ENCODE data around the gene FLNB. TPM values are rescaled to one million over a fixed set of nuclear protein-coding genes. Genes with fewer than 3 reads are reported as not detected.
A peak's percentile ranks its signal among the peaks of the same experiment; 100 is the strongest.

The FLNB gene
- total and polyA plus RNA-seq, 2 experiments from 2014 or later: 69.4 to 172 TPM

DNA sequence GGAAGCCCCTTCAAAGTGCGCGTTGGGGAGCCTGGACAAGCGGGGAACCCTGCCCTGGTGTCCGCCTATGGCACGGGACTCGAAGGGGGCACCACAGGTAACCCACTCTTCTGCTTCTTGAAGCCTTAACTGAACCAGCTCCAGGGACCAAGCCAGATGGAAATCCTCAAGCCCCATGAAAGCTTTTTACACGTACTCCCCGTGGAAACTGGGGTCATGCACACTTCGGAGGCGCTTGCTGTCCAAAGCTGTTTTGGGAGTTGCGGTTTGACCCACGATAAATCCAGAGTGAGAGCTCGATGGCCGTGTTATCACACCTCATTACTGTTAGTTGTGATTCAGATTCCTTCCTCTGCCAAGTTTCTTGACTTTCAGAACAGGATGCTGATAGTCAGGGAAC is 155.0 kb downstream of the FLNB start:
- peaks cover 8% of the 10 kb centered on the region for H3K36me3 ChIP-seq (replicated peaks; ENCODE audit: insufficient read depth, low read depth)
- TF ChIP-seq EZH2phosphoT487 (IDR thresholded peaks at IDR 0.05; ENCODE audit: low read depth, severe bottlenecking, unreplicated experiment) (no peak), CTCF (IDR thresholded peaks at IDR 0.05; ENCODE audit: poor library complexity) (no peak), EZH2 (IDR thresholded peaks at IDR 0.05; ENCODE audit: borderline replicate concordance) (no peak)
- H3K4me1 ChIP-seq (ENCODE audit: insufficient read depth): peaks cover 17% of the 10 kb centered on the region
- H3K9me2 ChIP-seq (replicated peaks; ENCODE audit: insufficient read depth): no peaks in the 10 kb centered on the region
- H3K9me3 ChIP-seq (ENCODE audit: low read depth): no peaks in the 10 kb centered on the region
- H3K4me2 ChIP-seq: no peak overlapping the region
- no peak overlapping the region for H3K27ac ChIP-seq
- no peak for DNase-seq (ENCODE audit: low spot score)
- H3K79me2 ChIP-seq: no peaks in the 10 kb centered on the region
- no peak overlapping the region for H3K4me3 ChIP-seq
- no peaks in the 10 kb centered on the region for H3K27me3 ChIP-seq
- H4K20me1 ChIP-seq (ENCODE audit: insufficient read depth, poor library complexity, severe bottlenecking): no peaks in the 10 kb centered on the region
- 90% methylated on average over 14 of the region's 14 CpGs for WGBS (ENCODE audit: low lambda C conversion rate, missing lambda C conversion rate)
- H2AFZ ChIP-seq: no peak overlapping the region

DNA sequence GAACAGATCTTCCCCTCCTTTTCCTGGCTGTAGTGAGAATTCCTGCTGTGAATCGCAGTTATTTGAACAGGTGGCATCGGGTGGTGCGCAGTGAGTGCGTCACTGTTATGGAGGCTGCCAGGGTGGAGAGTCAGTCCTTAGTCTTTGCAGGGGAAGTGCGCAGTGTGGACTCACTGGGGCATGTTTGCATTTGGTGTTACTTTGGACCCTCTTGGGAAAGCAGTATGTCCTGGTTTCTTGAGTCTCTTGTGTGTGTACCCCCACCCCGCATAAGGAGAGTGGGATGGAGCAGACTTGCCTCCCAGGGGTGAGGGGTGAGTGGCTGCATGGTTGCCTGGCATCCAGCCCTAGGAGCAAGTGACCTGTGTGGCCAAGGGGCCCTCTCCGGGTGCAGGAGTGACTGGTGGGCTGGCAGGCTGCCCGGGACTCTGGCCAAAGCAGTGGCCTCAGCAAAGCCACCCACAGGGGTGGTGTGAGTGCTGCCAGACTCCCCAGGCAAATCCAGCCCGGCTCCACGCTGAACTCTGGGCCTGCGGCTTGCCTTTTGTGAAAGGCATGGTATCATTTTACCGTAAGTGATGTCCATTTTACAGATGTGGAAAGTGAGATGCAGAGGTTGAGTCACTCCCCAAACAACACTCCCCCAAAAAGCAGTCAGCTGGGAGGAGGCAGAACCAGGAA is 156.1 kb downstream of the FLNB start:
- Histone ChIP-seq H3K9me3 (ENCODE audit: low read depth) (no peaks in the 10 kb centered on the region), H3K36me3 (replicated peaks; ENCODE audit: insufficient read depth, low read depth) (peaks cover 8% of the 10 kb centered on the region), H3K27ac (peak overlapping the region; percentile 33), H2AFZ (no peak overlapping the region), H3K4me2 (no peak overlapping the region), H3K79me2 (no peaks in the 10 kb centered on the region), H4K20me1 (ENCODE audit: insufficient read depth, poor library complexity, severe bottlenecking) (no peaks in the 10 kb centered on the region), H3K27me3 (no peaks in the 10 kb centered on the region), H3K9me2 (replicated peaks; ENCODE audit: insufficient read depth) (no peaks in the 10 kb centered on the region), H3K4me3 (no peak overlapping the region), H3K4me1 (ENCODE audit: insufficient read depth) (peaks cover 15% of the 10 kb centered on the region)
- TF ChIP-seq EZH2 (IDR thresholded peaks at IDR 0.05; ENCODE audit: borderline replicate concordance) (no peak), EZH2phosphoT487 (IDR thresholded peaks at IDR 0.05; ENCODE audit: low read depth, severe bottlenecking, unreplicated experiment) (no peak), CTCF (IDR thresholded peaks at IDR 0.05; ENCODE audit: poor library complexity) (no peak)
- 85% methylated on average over 12 of the region's 12 CpGs for WGBS (ENCODE audit: low lambda C conversion rate, missing lambda C conversion rate)
- DNase-seq (ENCODE audit: low spot score): no peak

DNA sequence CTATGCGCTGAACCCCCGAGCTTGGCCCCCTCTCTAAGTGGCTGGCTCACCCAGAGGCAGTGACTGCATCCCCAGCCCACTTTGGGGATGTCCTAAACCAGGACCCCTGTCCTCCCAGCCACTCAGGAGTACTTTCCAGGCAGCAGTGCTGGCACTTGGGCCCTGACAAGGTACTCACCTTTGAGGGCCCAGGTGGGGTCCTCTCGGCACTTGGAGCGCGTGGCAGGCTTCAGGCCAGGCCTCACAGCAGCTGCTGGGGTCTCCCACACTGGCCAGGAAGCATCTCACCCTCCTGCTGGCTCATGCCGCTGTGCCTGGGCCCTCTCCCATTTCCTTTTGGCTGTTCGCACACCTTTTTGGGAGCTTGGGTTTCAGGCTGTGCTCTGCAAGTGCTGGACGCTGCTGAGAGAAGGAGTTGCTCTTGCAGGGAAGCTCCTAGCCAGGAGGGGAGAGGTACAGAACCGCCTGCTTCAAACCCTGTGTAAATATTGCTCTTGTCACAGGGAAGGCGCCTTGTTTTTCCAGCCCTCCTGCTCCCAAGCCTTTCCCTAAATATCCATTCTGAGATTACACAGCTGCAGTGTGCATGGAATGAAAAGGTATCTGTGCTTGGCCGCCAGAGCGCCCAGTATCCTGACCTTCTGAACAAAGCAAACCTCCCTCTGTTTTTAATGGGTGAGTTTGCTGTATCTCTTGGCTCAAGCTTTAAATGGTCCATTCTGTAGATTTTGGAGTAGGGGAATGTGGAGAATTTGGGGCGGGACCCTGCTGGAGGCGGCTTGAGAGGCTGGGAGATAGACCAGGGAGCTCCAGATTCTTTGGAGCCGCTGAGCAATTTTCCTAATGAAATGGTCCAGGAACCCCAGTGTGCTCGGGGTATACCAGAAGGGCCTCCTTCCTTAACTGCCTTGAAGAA is 156.9 kb downstream of the FLNB start:
- H3K36me3 ChIP-seq (replicated peaks; ENCODE audit: insufficient read depth, low read depth): peaks cover 4% of the 10 kb centered on the region
- no peaks in the 10 kb centered on the region for H3K9me2 ChIP-seq (replicated peaks; ENCODE audit: insufficient read depth)
- H3K27ac ChIP-seq: peak overlapping the region; percentile 33

More for the DNA sequence above, 156.9 kb downstream of the FLNB start:
- 69% methylated on average over 16 of the region's 16 CpGs for WGBS (ENCODE audit: low lambda C conversion rate, missing lambda C conversion rate)
- H3K79me2 ChIP-seq: no peaks in the 10 kb centered on the region
- H3K9me3 ChIP-seq (ENCODE audit: low read depth): no peaks in the 10 kb centered on the region
- no peak overlapping the region for H3K4me3 ChIP-seq
- no peaks in the 10 kb centered on the region for H3K27me3 ChIP-seq
- TF ChIP-seq CTCF (IDR thresholded peaks at IDR 0.05; ENCODE audit: poor library complexity): no peak
- no peak for TF ChIP-seq EZH2 (IDR thresholded peaks at IDR 0.05; ENCODE audit: borderline replicate concordance)
- TF ChIP-seq EZH2phosphoT487 (IDR thresholded peaks at IDR 0.05; ENCODE audit: low read depth, severe bottlenecking, unreplicated experiment): no peak
- H4K20me1 ChIP-seq (ENCODE audit: insufficient read depth, poor library complexity, severe bottlenecking): no peaks in the 10 kb centered on the region
- H2AFZ ChIP-seq: no peak overlapping the region
- no peak for DNase-seq (ENCODE audit: low spot score)
- H3K4me2 ChIP-seq: no peak overlapping the region
- peaks cover 15% of the 10 kb centered on the region for H3K4me1 ChIP-seq (ENCODE audit: insufficient read depth)

Data from hepatocyte (in vitro differentiated cells).